Measurements from ENCODE around the gene HTT. TPM values are rescaled to one million over a fixed set of nuclear protein-coding genes. Genes with fewer than 3 reads are reported as not detected.
A peak's percentile ranks its signal among the peaks of the same experiment; 100 is the strongest.

The HTT gene
- total RNA-seq, 1 experiment from 2014 or later: 18.4 TPM

GRCh38 chr4:3041192-3042142 is 33.0 kb upstream of the HTT start:
- Histone ChIP-seq H3K27me3 (ENCODE audit: low read length) (no peaks in the 10 kb centered on the region), H3K9me3 (ENCODE audit: low read length) (no peaks in the 10 kb centered on the region), H3K36me3 (ENCODE audit: low read depth, low read length) (no peaks in the 10 kb centered on the region), H3K27ac (ENCODE audit: low read length) (peak overlapping the region; percentile 81), H3K4me2 (ENCODE audit: low read length) (peak overlapping the region; percentile 89), H3K4me3 (ENCODE audit: low read length) (peak overlapping the region; percentile 74), H3K4me1 (ENCODE audit: insufficient read depth, low read length) (peaks cover 16% of the 10 kb centered on the region), H3K9me2 (replicated peaks; ENCODE audit: low read length) (no peaks in the 10 kb centered on the region), H3K9ac (ENCODE audit: low read length) (peak overlapping the region; percentile 85), H4K20me1 (ENCODE audit: low read length) (no peaks in the 10 kb centered on the region), H2AFZ (ENCODE audit: low read length) (peak overlapping the region; percentile 96), H3K79me2 (ENCODE audit: low read length) (peaks cover 3% of the 10 kb centered on the region; the same call in 1 of the 2 replicates), H3F3A (ENCODE audit: low read length, unreplicated experiment) (no peaks in the 10 kb centered on the region)
- peak; percentile 63 for DNase-seq
- ChIA-PET POLR2A (ENCODE audit: unreplicated experiment) (no interaction called here), CTCF (interaction anchor here (0.6 kb wide), 1 partner anchor 63 kb away, joined by 3 read pairs; no protein-coding TSS in a partner anchor)
- TSS peak; percentile 79 for BruUV-seq (replicated peaks)
- TF ChIP-seq EZH2phosphoT487 (IDR thresholded peaks at IDR 0.05; ENCODE audit: borderline replicate concordance, low read length) (no peak), CTCF (conservative IDR thresholded peaks at IDR 0.05; ENCODE audit: low read depth, low read length) (no peak), EZH2 (IDR thresholded peaks at IDR 0.05; ENCODE audit: low read length, unreplicated experiment) (no peak)
- intact Hi-C loops (cut with micrococcal nuclease): loop anchor here (2.0 kb wide), 1 partner anchor 33 kb away; the partner anchor contains the start of genes HTT and HTT-AS
- peak; percentile 86 for ATAC-seq

- peaks cover 3% of the 10 kb centered on the region; the same call in 1 of the 2 replicates for H3K79me2 ChIP-seq (ENCODE audit: low read length)
- CTCF ChIA-PET: interaction anchor here (0.6 kb wide), 1 partner anchor 64 kb away, joined by 3 read pairs; no protein-coding TSS in a partner anchor
- POLR2A ChIA-PET (ENCODE audit: unreplicated experiment): no interaction called here
- peak overlapping the region; percentile 81 for H3K27ac ChIP-seq (ENCODE audit: low read length)
- H3K4me2 ChIP-seq (ENCODE audit: low read length): peak overlapping the region; percentile 89
- no peak for TF ChIP-seq EZH2phosphoT487 (IDR thresholded peaks at IDR 0.05; ENCODE audit: borderline replicate concordance, low read length)
- no peak for TF ChIP-seq EZH2 (IDR thresholded peaks at IDR 0.05; ENCODE audit: low read length, unreplicated experiment)
- no peak for TF ChIP-seq CTCF (conservative IDR thresholded peaks at IDR 0.05; ENCODE audit: low read depth, low read length)
- H3F3A ChIP-seq (ENCODE audit: low read length, unreplicated experiment): no peaks in the 10 kb centered on the region
- BruUV-seq (replicated peaks): no TSS peak
- peak overlapping the region; percentile 96 for H2AFZ ChIP-seq (ENCODE audit: low read length)
- no peaks in the 10 kb centered on the region for H3K36me3 ChIP-seq (ENCODE audit: low read depth, low read length)
- ATAC-seq (no peak), DNase-seq (no peak)
- peak overlapping the region; percentile 74 for H3K4me3 ChIP-seq (ENCODE audit: low read length)
- H4K20me1 ChIP-seq (ENCODE audit: low read length): no peaks in the 10 kb centered on the region
- H3K9ac ChIP-seq (ENCODE audit: low read length): peak overlapping the region; percentile 85
- intact Hi-C loops (cut with micrococcal nuclease): loop anchor here (2.0 kb wide), 1 partner anchor 33 kb away; the partner anchor contains the start of genes HTT and HTT-AS
- no peaks in the 10 kb centered on the region for H3K9me3 ChIP-seq (ENCODE audit: low read length)
- H3K9me2 ChIP-seq (replicated peaks; ENCODE audit: low read length): no peaks in the 10 kb centered on the region
- peaks cover 16% of the 10 kb centered on the region for H3K4me1 ChIP-seq (ENCODE audit: insufficient read depth, low read length)
- H3K27me3 ChIP-seq (ENCODE audit: low read length): no peaks in the 10 kb centered on the region
These were observed 32.3 kb upstream of the HTT start for GRCh38 chr4:3042226-3042625.
